GM19193 (cell line): ENCODE results near the gene DCTPP1.
A peak's percentile ranks its signal among the peaks of the same experiment; 100 is the strongest.

Source experiments
- POLR2A ChIP-seq: IDR thresholded peaks from 4 replicates; pipeline ENCODE4 v1.6.1; 2011; ENCODE audit not compliant: insufficient read depth, insufficient read length; ENCODE audit errors: extremely low read depth

The DCTPP1 gene

DNA sequence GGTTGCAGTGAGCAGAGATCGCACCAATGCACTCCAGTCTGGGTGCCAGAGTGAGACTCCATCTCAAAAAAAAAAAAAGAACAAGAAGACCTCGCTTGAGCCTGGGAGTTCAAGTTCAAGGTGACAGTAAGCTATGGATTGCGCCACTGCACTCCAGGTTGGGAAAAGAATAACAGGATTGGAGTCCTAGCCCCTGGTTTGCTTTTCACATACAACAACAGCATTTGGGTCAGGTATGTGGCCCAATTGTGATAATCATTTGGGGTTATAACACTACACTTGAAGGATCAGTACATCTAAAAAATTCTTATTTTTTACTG, 19.2 kb upstream of the DCTPP1 start:
- TF ChIP-seq POLR2A = no peak

DNA sequence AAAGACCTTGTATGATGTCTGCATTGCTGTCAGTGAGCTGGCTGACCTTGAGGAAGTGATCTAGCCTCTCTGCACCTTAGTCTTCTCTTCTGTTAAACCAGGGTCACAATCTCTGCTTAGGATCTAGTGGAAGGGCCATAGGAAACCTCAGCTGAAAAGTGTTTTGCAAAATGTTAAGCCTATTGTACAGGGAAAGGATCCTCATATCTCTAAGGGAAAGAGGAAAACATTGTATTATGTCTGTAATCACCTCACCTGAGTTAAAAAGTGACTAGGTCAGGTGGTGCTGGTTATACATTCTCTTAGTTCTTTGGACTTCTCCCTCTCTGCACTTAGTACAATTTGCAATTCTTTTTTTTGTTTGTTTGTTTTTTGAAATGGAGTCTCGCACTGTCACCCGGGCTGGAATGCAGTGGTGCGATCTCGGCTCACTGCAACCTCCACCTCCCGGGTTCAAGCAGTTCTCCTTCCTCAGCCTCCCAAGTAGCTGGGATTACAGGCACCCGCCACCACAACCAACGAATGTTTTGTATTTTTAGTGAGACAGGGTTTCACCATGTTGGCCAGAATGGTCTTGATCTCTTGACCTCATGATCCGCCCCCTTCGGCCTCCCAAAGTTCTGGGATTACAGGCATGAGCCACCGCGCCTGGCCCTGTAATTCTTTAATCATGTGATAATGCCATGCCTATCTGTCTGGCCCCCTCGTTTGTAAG, 17.8 kb upstream of the DCTPP1 start:
- TF ChIP-seq POLR2A = no peak

DNA sequence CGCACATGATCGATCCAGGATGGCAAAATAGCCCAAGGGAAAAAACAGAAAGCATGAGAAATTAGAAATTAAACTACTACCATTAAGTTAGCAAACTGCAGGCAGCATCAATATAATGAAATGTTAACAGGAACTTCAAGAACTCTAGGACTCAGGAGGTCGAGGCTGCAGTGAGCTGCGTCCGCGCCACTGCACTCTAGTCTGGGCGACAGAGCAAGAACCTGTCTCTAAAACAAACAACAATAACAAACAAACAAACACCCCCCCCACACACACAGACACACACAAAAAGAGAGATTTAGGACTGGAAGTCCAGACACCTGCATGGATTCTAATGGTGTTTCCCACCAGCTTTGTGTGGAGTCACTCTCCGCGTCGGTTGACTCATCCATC, 16.4 kb upstream of the DCTPP1 start:
- no peak for TF ChIP-seq POLR2A

DNA sequence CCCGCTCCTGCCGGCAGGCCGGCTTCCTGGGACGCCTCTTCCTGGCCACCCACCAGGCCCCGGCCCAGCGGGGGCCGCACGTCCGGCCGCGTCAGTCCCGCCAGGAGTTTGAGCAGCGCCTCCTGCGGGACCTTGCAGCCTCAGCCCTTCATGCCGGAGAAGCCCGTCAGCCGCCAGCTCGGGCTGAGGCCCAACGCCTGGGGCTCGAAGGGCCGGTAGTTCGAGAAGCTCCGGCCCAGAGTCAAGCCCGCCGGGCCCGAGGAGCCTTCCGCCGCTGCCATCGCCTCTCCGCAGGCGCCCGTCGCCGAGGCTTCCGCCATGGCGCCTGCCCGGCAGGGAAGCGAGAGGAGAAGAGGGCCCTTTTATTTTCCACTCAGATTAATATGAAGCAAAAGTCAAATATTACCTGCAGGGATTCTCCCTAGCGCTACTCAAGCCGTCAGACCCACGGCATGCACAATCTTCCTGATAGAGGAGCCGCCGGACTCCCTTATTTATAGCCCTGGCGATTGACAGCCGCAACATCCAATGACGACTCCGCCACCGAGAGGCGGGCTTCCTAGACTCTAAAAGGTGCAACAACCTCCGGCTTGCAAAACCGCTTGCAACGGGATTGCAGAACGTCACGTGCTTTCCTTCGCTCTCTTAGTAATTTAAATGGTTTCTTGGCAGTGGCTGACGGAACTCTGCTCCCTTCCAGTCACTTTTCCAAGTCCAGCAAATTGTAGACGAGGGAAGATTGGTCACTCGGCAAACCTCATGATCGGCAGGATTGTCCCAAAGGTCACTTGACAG, 15.8 kb upstream of the DCTPP1 start, which contains the start of gene SEPHS2:
Gene SEPHS2 (minus strand): TSS at position 467 of the 795 bp plus-strand sequence. CDS start 147 bp downstream, at position 320.
- TF ChIP-seq POLR2A = peak; percentile 97

DNA sequence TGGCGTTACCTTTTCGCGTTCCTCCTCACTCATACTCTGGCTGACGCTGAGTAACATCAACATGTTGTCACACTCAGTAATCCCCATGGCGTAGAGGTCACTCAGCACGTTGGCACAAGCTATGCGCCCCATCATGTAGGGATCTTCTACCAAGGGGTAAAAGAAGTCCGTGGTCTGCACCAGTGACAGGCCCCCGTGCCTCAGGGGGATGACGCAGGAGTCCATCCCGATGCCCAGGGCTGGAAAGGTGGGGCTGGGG, 15.2 kb upstream of the DCTPP1 start:
- no peak for TF ChIP-seq POLR2A

DNA sequence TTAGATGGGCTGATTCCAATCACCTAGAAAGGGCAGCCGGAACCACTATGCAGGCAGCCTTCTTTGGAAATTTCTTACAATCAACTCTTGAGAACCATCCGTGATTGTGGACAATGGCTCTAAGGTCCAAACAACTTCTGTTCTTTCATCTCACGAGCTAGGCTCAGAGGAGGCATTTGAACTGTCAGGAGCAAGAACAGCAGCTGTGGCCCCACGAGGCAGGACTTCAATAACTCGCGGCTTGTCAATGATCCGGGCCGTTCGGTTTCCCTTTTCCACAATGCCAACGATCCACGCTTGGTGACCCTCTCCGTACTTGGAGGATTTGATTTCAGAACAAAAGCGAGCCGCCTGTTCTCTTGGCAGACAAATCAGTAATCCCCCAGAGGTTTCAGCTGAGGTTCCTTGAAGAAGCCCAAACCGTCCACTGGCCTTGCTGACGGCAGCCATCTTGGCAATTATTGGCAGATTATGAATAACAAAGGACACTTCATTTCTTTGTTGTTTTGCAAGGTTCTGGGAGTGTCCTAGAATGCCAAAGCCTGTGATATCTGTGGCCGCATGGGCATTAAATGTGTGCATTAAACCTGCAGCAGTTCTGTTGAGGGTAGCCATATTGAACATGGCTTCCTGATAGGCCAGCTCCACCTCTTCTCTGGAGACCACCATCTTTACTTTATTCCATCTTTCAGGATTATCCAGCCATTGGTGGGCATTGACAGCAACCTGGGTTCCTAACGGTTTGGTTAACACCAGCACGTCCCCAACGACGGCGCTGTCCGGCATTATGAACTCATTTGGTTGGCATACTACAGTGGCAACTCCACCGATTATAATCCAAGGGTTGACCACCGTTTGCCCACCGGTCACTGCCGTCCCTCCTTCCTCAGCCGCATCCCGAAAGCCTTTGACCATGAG, 14.7 kb upstream of the DCTPP1 start:
- TF ChIP-seq POLR2A = no peak

DNA sequence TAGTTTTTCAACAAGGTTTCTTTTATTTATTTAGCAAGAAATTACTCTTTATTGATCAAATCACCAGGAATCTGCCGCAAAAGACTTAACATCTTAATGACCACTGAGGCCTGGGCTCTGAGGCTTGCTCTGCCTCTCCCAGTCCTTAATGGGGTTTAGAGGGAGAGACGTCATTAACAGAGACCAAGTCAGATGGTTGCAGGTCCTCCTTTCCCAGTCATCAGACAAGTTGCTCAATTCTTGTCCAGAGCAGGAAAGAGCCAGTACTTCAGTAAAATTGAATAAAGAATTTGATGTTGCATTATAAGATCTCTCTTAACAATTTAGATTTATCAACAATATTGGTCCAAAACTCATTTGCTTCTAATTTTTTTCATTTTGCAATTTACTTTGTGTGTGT, 13.8 kb upstream of the DCTPP1 start:
- TF ChIP-seq POLR2A = no peak

DNA sequence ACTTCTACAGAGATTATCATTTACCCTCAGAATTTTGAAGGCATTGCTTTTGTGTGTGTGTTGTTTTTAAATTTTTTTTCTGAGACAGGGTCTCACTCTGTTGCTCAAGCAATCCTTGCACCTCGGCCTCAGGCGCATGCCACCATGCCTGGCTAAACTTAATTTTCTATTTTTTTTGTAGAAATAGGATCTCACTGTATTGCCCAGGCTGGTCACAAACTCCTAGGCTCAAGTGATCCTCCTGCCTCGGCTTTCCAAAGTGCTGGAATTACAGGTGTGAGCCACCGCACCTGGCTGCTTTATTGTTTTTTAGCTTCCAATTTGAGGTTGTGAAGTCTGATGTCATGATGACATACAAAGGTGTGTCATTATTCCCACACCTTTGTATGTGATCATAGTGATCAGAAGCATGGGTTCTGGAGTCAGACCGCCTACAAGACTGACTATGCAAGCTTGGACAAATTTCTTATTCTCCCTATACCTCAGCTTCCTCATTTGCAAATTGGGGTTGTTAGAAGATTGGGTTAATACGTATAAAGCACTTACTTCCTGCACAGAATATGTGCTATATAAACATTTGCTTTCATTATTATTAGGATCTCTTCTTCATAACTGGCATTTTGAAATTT, 10.0 kb upstream of the DCTPP1 start:
- TF ChIP-seq POLR2A = no peak

DNA sequence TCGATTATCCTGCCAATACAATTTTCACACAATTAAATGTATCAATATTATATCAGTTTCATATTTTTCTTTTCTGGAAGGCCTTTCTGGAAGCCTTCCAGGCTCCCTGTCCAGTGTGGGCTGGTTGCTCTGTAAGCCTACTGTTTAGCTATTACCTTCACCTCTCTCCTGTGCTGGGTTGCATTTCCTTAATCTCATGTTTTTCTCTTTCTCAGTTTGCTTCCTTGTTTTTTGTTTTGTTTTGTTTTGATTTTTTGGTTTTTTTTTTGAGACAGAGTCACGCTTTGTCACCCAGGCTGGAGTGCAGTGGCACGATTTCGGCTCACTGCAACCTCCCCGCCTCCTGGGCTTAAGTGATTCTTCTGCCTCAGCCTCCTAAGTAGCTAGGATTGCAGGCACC, 9.0 kb upstream of the DCTPP1 start:
- TF ChIP-seq POLR2A = no peak

DNA sequence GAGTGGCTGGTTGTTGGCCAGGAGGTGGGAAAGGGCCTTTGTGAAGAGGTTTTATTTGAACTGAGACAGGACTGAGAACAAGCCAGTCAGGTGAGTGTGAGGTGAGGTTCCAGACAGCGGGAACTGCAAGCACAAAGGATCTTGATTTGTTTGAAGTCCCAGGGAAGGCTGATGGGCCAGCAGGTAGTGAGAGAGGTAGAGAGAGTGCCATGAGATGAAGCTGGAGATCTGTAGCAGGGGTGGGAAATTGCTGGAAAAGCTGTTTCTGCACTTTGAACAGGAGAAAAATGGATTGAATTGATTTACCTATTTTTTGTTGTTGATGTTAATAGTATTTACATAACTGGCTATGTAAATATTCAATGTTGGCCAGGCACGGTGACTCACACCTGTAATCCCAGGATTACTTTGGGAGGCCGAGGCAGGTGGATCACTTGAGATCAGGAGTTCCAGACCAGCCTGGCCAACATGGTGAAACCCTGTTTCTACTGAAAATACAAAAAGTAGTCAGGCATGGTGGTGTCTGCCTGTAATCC, 7.7 kb upstream of the DCTPP1 start:
- no peak for TF ChIP-seq POLR2A

DNA sequence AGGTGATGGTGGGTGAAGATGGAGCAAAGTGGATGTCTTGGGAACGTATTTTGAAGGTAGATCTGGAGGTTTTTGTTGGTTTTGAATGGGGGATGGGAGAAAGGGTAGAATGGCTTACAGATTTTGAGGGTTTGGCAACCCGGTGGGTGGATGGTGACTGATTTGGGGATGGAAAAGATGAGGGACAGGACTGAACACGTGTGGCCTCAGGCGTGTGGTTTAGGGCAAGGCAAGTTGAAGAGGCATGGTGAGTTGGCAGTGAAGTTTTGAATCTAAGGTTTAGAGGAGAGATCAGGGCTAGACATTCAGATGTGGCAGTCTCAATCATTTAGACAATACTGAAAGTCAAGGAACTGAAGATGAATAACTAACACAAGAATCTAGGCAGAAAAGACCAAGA, 5.0 kb upstream of the DCTPP1 start:
- no peak for TF ChIP-seq POLR2A

DNA sequence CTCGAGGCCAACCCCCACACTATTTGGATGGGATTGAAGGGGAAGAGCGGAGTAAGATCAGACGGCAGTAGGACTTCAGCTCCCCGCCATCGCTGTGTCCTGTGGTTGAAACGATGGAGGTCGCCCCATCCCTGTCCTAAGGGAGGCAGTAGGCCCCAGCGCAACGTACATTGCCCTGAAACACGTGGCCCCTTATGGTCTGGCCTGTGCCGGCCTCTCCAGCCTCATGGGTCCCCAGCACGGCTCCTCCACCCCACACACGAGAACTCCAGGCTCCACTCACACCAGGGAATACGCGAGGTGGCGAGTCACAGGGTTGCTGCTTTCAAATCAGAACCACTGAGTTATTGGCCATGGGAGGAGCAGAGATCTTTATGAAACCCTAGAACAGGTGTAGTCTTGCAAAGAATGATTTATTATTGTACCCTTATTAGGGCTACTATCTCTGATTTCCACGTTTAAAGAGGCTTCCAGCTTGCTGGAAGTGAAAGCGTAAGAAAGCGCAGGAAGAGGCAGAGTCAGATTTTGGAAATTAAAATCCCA, 669 bp upstream of the DCTPP1 start:
- no peak for TF ChIP-seq POLR2A

DNA sequence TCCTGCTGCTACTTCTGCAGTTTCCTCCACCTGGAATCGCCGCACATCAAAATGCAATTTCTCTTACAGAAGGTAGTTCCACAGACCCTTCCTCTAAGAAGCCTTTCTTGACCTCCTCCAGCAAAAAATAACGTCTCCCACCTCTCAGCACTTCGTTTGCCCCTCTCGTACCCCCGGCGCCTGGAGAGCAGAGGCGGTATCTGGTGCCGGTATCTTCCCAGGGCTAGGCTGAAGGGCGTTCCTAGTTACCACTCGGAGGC, 482 bp downstream of the DCTPP1 start:
- no peak for TF ChIP-seq POLR2A

DNA sequence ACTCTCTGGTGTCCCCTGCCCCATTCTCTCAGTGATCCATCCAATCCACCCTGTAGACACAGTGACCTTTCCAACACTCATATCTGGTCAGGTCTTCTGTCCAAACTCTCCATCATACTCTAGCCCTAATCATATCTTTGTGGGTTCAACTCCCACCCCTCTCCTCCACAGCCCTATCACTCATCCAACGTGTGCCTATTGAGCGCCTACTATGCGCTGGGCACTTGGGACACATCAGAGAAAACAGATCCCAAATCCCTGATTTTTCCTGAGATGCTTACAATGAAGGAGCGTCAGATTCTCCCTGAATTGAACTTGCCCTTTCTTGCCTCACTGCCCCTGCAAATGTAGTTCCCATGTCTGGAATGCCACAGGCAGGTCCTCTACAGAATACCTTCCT, 1.8 kb downstream of the DCTPP1 start:
- TF ChIP-seq POLR2A = no peak

DNA sequence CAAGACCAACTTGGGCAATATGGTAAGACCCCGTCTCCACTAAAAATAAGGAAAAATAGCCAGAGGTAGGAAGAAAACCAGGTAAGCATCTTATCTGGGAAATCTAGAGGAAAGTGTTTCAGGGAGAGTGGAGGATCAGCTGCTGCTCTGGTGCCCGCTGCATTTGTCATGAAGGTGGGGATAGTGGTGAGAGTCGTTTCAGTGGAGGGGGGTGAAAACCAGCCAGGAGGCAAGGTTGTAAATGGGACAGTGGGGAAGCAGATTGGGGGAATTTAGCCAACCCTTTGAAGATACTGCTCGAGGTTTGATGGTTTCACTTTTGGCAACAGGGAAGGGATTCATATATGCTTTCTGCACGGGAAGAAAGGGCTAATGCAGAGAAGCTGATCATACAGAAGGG, 8.8 kb downstream of the DCTPP1 start:
- no peak for TF ChIP-seq POLR2A

DNA sequence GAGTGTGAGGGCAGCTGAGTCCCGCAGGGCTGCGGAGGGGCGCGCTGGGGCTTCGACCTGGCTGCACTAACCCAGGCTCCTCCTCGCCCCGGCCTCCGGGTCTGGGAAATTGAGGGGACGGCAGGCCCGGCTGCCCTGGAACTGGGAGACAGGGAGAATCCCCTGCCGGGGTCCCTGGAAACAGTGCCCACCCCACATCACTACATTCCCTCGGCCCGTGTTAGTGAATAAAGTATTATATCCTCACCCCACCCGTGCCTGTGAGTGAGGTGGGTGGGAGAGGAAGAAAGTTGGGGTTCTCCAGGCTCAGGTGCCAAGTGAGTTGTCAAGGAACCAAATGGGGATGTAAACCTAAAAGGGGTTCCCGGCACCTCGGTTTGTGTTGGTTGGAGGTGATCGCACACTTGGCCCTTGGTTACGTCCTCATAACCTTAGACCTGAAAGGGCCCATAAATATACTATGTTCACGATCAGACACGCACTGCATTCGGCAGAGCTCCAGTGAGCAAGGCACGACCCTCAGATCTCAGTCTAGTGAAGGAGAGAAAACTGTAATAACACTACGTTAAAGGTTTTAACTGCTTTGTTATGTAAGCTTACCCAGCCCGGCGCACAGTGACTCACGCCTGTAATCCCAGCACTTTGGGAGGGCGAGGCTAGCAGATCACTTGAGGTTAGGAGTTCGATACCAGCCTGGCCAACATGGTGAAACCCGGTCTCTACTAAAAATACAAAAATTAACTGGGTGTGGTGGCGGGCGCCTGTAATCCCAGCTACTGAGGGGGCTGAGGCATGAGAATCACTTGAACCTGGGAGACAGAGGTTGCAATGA, 11.3 kb downstream of the DCTPP1 start:
- TF ChIP-seq POLR2A = no peak
